Activated T-cell treated with anti-CD3 and anti-CD28 coated beads, Interleukin-2, amount 50 U/mL, for 72 hours (primary cell): ENCODE results near the gene CSNK1G1. TPM values are rescaled to one million over a fixed set of nuclear protein-coding genes. Genes with fewer than 3 reads are reported as not detected.

Experiments used
- ATAC-seq, 2 donors: fragments of 150-1000 bp; cut with Tn5 transposase; replicated peaks in 1 of 2; 2 replicates each; pipeline ENCODE4 v1.10.0; 2021; ENCODE audit warnings: moderate library complexity in 2 of 2, mild to moderate bottlenecking in 1 of 2
- DNase-seq, 2 donors: peaks; one replicate each; pipeline ENCODE4 v3.0.0; 2021 to 2022; ENCODE audit warnings: mixed read lengths in 1 of 2
- H3K27ac Mint-ChIP-seq: one replicate; pipeline ENCODE4 v1.8.0; 2022; ENCODE audit warnings: mild to moderate bottlenecking, moderate library complexity, mixed read lengths
- H3K27me3 Mint-ChIP-seq: one replicate; pipeline ENCODE4 v1.8.0; 2022; ENCODE audit warnings: low read depth, mixed read lengths
- H3K36me3 Mint-ChIP-seq, 2 donors: one replicate each; pipeline ENCODE4 v1.8.0; 2022; ENCODE audit warnings: mixed read lengths in 2 of 2, mild to moderate bottlenecking in 1 of 2; ENCODE audit not compliant: insufficient read depth in 2 of 2
- H3K4me1 Mint-ChIP-seq: one replicate; pipeline ENCODE4 v1.8.0; 2022; ENCODE audit warnings: low read depth, mixed read lengths
- H3K4me3 Mint-ChIP-seq, 2 donors: one replicate each; pipeline ENCODE4 v1.8.0; 2022; ENCODE audit warnings: mild to moderate bottlenecking in 2 of 2, mixed read lengths in 2 of 2, moderate library complexity in 2 of 2
- H3K9me3 Mint-ChIP-seq, 2 donors: one replicate each; pipeline ENCODE4 v1.8.0; 2022; ENCODE audit warnings: mixed read lengths in 2 of 2
- total RNA-seq, 2 donors: library from RNA; stranded (reverse); gene quantifications; one replicate each; pipeline ENCODE4 v1.2.3, GENCODE V29; 2022

CSNK1G1 gene
- total RNA-seq, 2 donors from 2014 or later = 29.4 to 31.3 TPM

GRCh38 chr15:64311566-64311965 lies 44.4 kb downstream of the CSNK1G1 start:
- no peaks in the 10 kb centered on the region for H3K9me3 Mint-ChIP-seq
- no peak overlapping the region for H3K4me3 Mint-ChIP-seq
- H3K27me3 Mint-ChIP-seq = no peaks in the 10 kb centered on the region
- ATAC-seq (no peak), DNase-seq (no peak)
- H3K4me1 Mint-ChIP-seq = peaks cover 11% of the 10 kb centered on the region
- H3K27ac Mint-ChIP-seq = no peak overlapping the region
- H3K36me3 Mint-ChIP-seq = peaks cover 0 to 4% of the 10 kb centered on the region in 2 donors

DNA sequence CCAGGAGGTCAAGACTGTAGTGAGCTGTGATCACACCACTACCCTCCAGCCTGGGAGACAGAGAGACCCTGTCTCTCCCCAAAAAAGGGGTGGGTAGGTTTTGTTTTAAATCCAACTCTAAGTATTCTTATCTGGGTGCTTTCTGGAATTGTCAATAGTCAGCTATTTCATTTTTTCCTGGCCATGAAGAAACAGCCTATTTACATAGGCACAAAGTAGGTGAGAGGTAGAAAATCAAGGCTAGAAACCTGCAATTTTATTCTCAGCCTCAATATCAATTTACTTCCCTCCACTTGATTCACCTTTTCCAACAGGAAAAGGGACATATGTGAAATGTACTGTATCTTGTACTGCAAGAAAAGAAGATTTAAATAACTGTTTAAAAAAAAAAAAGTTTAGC lies 45.9 kb downstream of the CSNK1G1 start:
- Mint-ChIP-seq H3K27me3 (no peaks in the 10 kb centered on the region), H3K9me3 (no peaks in the 10 kb centered on the region), H3K27ac (no peak overlapping the region), H3K36me3 (peaks cover 0 to 4% of the 10 kb centered on the region in 2 donors), H3K4me1 (peaks cover 18% of the 10 kb centered on the region), H3K4me3 (no peak overlapping the region)
- ATAC-seq (no peak), DNase-seq (no peak)

GRCh38 chr15:64305261-64305660 lies 50.7 kb downstream of the CSNK1G1 start:
- ATAC-seq = no peak
- no peak for DNase-seq
- Mint-ChIP-seq H3K9me3 (no peaks in the 10 kb centered on the region), H3K4me3 (no peak overlapping the region), H3K4me1 (peaks cover 6% of the 10 kb centered on the region), H3K27me3 (no peaks in the 10 kb centered on the region), H3K36me3 (peaks cover 1 to 6% of the 10 kb centered on the region in 2 donors), H3K27ac (peak overlapping the region; percentile 32)

DNA sequence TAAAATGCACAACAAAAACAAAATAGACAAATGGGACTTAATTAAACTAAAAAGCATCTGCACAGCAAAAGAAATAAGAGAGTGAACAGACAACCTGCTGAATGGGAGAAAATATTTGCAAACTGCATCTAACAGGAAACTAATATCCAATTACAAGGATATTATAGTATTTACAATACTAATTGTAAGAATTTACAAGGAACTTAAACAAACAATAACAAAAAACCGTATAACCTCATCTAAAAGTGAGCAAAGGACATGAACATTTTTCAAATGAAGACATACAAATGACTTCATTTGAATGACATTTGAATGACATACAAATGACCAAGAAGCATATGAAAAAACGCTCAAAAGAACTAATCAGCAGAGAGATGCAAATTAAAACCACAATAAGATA lies 66.4 kb downstream of the CSNK1G1 start:
- no peak overlapping the region for H3K4me3 Mint-ChIP-seq
- H3K36me3 Mint-ChIP-seq = peaks cover 0 to 1% of the 10 kb centered on the region in 2 donors
- no peak for ATAC-seq

GRCh38 chr15:64288999-64289398 lies 67.0 kb downstream of the CSNK1G1 start:
- peaks cover 0 to 1% of the 10 kb centered on the region in 2 donors for H3K36me3 Mint-ChIP-seq
- H3K27ac Mint-ChIP-seq = no peak overlapping the region
- no peaks in the 10 kb centered on the region for H3K27me3 Mint-ChIP-seq
- DNase-seq = no peak
- no peak for ATAC-seq
- H3K4me1 Mint-ChIP-seq = peaks cover 3% of the 10 kb centered on the region
- H3K9me3 Mint-ChIP-seq = no peaks in the 10 kb centered on the region
- no peak overlapping the region for H3K4me3 Mint-ChIP-seq

More for the DNA sequence above, 66.4 kb downstream of the CSNK1G1 start:
- no peaks in the 10 kb centered on the region for H3K4me1 Mint-ChIP-seq
- no peak overlapping the region for H3K27ac Mint-ChIP-seq
- DNase-seq = no peak
- H3K9me3 Mint-ChIP-seq = no peaks in the 10 kb centered on the region
- H3K27me3 Mint-ChIP-seq = no peaks in the 10 kb centered on the region

GRCh38 chr15:64288577-64288976 lies 67.4 kb downstream of the CSNK1G1 start:
- Mint-ChIP-seq H3K27ac (no peak overlapping the region), H3K9me3 (no peaks in the 10 kb centered on the region), H3K27me3 (no peaks in the 10 kb centered on the region), H3K4me1 (peaks cover 7% of the 10 kb centered on the region), H3K36me3 (peaks cover 1 to 3% of the 10 kb centered on the region in 2 donors), H3K4me3 (no peak overlapping the region)
- DNase-seq = no peak
- no peak for ATAC-seq

GRCh38 chr15:64287953-64288352 lies 68.0 kb downstream of the CSNK1G1 start:
- Mint-ChIP-seq H3K27me3 (no peaks in the 10 kb centered on the region), H3K27ac (no peak overlapping the region), H3K4me1 (peaks cover 11% of the 10 kb centered on the region), H3K9me3 (no peaks in the 10 kb centered on the region), H3K4me3 (no peak overlapping the region), H3K36me3 (peaks cover 1 to 3% of the 10 kb centered on the region in 2 donors)
- no peak for ATAC-seq
- no peak for DNase-seq

GRCh38 chr15:64286473-64286872 lies 69.5 kb downstream of the CSNK1G1 start:
- Mint-ChIP-seq H3K36me3 (peaks cover 1 to 3% of the 10 kb centered on the region in 2 donors), H3K9me3 (no peaks in the 10 kb centered on the region), H3K27me3 (no peaks in the 10 kb centered on the region), H3K27ac (no peak overlapping the region), H3K4me1 (peaks cover 14% of the 10 kb centered on the region), H3K4me3 (no peak overlapping the region)
- DNase-seq (no peak), ATAC-seq (no peak)

- no peak for ATAC-seq
- no peak for DNase-seq
- Mint-ChIP-seq H3K9me3 (no peaks in the 10 kb centered on the region), H3K36me3 (peaks cover 1 to 3% of the 10 kb centered on the region in 2 donors), H3K27me3 (no peaks in the 10 kb centered on the region), H3K4me1 (peaks cover 14% of the 10 kb centered on the region), H3K27ac (no peak overlapping the region), H3K4me3 (no peak overlapping the region)
Observed at GRCh38 chr15:64285871-64286270, 70.1 kb downstream of the CSNK1G1 start.

DNA sequence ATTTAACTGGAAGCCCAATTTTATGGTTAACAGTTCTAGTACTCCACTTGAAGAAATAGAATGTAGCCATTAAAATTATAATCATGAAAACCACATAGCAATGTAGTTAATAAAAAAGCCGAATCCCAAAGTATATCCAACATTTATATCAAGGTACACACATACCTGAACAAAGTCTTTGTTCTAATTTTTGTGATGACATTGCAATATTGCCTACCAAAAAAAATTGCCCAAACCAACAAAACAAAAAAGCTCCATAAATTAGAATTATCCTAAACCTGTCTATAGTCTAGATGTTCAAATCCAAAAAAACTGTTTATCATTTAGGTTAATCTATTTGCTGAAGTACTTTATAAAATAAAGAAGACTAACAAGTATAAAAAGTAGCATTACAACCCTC lies 70.8 kb downstream of the CSNK1G1 start:
- H3K27me3 Mint-ChIP-seq = no peaks in the 10 kb centered on the region
- DNase-seq = no peak

GRCh38 chr15:64284042-64284441 lies 71.9 kb downstream of the CSNK1G1 start:
- DNase-seq = no peak
- ATAC-seq = no peak
- H3K27me3 Mint-ChIP-seq = no peaks in the 10 kb centered on the region
- peaks cover 14% of the 10 kb centered on the region for H3K4me1 Mint-ChIP-seq
- no peaks in the 10 kb centered on the region for H3K9me3 Mint-ChIP-seq
- peaks cover 0 to 5% of the 10 kb centered on the region in 2 donors for H3K36me3 Mint-ChIP-seq
- no peak overlapping the region for H3K4me3 Mint-ChIP-seq
- no peak overlapping the region for H3K27ac Mint-ChIP-seq

More for the DNA sequence above, 70.8 kb downstream of the CSNK1G1 start:
- no peaks in the 10 kb centered on the region for H3K9me3 Mint-ChIP-seq
- no peak overlapping the region for H3K27ac Mint-ChIP-seq
- H3K4me1 Mint-ChIP-seq = peaks cover 14% of the 10 kb centered on the region
- no peak overlapping the region for H3K4me3 Mint-ChIP-seq
- ATAC-seq = no peak
- peaks cover 1 to 3% of the 10 kb centered on the region in 2 donors for H3K36me3 Mint-ChIP-seq

- DNase-seq = no peak
- no peak overlapping the region for H3K4me3 Mint-ChIP-seq
- peak in 1 of 2 donors; percentile 43 for ATAC-seq
- H3K4me1 Mint-ChIP-seq = peaks cover 14% of the 10 kb centered on the region
- H3K27ac Mint-ChIP-seq = no peak overlapping the region
- H3K27me3 Mint-ChIP-seq = no peaks in the 10 kb centered on the region
- H3K9me3 Mint-ChIP-seq = no peaks in the 10 kb centered on the region
- peaks cover 0 to 5% of the 10 kb centered on the region in 2 donors for H3K36me3 Mint-ChIP-seq
Observed at GRCh38 chr15:64282701-64283100, 73.3 kb downstream of the CSNK1G1 start.

DNA sequence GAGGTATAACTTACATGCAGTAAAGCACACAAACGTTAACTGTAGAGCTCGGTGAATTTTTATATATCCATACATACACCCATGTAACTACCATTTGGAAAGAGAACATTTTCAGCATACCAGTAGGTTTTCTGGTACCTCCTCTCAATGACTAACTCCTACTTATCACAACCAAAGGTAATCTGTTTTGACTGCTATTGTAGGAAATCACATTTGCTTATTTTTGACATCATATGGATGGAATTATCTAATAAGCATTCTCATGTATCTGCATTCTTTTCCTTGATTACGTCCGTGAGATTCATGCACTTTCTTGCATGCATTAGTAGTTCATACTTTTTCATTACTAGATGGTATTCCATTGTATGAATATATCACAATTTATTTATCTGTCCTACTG lies 76.8 kb downstream of the CSNK1G1 start:
- ATAC-seq (peak in 1 of 2 donors; percentile 11), DNase-seq (no peak)
- peaks cover 38% of the 10 kb centered on the region for H3K4me1 Mint-ChIP-seq
- no peak overlapping the region for H3K4me3 Mint-ChIP-seq
- peaks cover 0 to 5% of the 10 kb centered on the region in 2 donors for H3K36me3 Mint-ChIP-seq
- H3K27me3 Mint-ChIP-seq = no peaks in the 10 kb centered on the region
- no peaks in the 10 kb centered on the region for H3K9me3 Mint-ChIP-seq
- no peak overlapping the region for H3K27ac Mint-ChIP-seq

GRCh38 chr15:64275934-64276333 lies 80.0 kb downstream of the CSNK1G1 start:
- no peak overlapping the region for H3K27ac Mint-ChIP-seq
- no peak overlapping the region for H3K4me3 Mint-ChIP-seq
- DNase-seq = no peak
- H3K36me3 Mint-ChIP-seq = peaks cover 2% of the 10 kb centered on the region in 2 donors
- no peak for ATAC-seq
- no peaks in the 10 kb centered on the region for H3K27me3 Mint-ChIP-seq
- no peaks in the 10 kb centered on the region for H3K9me3 Mint-ChIP-seq
- H3K4me1 Mint-ChIP-seq = peaks cover 26% of the 10 kb centered on the region
